Activated T-cell treated with anti-CD3 and anti-CD28 coated beads for 4 hours (primary cell): Measurements from ENCODE around the gene PIGT.
A peak's percentile ranks its signal among the peaks of the same experiment; 100 is the strongest.

Experiments
- DNase-seq: peaks from one replicate; pipeline ENCODE4 v3.0.0-alpha.2; 2020

The PIGT gene

DNA sequence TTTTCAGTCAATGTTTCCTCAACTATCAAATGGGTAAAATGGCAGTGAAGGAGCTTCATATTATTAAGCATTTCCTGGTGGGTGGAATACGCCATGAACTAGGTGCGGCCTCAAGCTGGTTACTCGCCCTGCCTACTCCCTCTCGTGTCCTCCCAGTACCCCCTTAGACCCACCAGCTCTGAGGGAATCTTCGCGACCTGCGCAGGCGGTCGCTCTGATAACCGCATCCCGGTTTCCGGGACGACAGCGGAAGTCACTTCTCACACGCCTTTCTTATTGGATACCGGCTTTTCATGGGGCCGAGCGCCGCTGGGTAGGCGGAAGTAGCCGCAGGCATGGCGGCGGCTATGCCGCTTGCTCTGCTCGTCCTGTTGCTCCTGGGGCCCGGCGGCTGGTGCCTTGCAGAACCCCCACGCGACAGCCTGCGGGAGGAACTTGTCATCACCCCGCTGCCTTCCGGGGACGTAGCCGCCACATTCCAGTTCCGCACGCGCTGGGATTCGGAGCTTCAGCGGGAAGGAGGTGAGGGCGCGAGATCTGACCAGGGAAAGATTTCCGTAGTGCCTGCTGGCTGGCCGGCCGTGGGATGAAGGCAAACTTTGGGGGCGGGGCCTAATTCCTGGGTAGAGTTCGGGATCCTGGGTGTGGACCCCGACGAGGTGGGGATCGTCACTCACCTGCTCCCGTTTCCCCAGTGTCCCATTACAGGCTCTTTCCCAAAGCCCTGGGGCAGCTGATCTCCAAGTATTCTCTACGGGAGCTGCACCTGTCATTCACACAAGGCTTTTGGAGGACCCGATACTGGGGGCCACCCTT is at the start of gene PIGT:
Gene PIGT (plus strand): TSS at position 320 of the 816 bp plus-strand sequence. CDS start 16 bp downstream, at position 336.
- DNase-seq = peak; percentile 79

DNA sequence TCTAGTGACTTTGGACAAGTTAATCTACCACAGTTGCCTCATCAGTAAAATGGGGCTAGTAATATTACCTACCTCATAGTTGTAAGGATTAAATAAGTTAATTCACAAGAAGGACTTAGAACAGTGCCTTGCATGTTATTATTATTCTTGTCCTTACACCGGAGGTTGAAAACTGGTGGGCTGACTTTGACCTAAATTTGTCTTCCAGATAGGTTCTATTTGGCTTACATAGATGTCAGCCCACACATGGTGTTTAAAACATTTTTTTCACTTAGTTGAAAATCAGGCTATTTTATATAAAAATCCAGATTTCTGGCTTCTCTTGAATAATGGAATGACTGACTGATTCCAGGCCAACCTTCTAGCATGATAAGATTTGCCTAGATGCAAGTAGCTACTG is 49.7 kb upstream of the PIGT start:
- DNase-seq = no peak

DNA sequence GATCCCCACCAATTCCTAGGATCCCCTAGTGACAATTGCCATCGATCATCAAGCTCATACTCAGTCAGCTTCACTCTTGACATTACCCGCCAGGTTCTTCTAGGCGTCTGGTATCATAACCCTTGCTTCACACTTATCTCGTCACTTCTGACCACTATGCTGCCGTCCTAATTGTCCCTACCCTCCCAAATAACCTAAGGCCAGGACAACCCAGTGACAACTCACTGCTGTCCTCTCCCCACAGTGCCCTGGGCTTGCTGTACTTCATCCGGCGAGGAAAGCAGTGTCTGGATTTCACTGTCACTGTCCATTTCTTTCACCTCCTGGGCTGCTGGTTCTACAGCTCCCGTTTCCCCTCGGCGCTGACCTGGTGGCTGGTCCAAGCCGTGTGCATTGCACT is 49.3 kb upstream of the PIGT start:
- no peak for DNase-seq

DNA sequence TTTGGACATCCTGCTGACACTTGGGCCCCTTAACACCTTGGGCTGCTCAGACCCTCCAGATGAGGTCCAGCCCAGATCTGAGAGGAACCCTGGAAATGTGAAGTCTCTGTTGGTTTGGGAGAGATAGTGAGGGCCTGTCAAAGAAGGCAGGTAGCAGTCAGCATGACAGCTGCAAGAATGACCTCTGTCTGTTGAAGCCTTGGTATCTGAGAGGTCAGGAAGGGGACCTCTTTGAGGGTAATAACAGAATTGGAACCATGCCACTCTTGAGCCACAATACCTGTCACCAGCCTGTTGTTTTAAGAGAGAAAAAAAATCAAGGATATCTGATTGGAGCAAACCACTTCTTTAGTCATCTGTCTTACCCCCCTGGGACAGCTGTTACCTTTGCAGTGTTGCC is 48.8 kb upstream of the PIGT start:
- DNase-seq = no peak

DNA sequence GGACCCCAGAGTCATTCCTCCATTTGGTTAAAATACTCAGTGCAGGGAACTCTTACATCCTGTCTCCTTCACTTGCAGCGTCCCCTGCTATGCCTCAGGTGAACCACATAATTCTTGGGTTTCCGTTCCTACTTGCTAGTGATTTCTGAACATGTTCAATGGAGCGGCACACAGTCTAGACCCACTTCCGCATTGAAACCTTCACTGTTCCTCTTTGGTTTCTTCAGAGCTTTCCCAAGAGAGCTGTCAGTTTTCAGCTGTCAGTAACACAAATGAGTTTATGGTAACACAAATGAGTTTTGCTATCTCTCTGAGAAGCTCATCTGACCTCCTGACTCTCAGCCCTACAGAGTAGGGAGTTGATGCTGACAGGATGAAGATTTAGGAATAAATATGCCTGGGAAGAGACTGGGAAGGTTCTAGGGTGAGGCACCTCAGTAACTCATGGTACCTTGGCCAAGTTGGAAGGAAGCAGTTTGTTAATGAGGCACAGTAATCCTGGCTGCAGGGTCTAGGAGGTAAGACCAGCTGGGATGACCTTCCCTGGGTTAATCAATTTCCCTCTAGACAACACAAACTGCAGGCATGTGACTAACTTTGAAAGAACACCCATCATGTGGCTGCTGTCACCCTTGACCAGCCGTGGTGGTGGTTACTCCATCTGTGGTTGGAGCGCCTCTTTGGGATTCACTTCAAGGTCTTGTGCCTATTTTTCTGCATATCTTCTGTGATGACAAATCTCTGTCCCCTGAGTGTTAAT is 47.5 kb upstream of the PIGT start:
- DNase-seq = no peak

DNA sequence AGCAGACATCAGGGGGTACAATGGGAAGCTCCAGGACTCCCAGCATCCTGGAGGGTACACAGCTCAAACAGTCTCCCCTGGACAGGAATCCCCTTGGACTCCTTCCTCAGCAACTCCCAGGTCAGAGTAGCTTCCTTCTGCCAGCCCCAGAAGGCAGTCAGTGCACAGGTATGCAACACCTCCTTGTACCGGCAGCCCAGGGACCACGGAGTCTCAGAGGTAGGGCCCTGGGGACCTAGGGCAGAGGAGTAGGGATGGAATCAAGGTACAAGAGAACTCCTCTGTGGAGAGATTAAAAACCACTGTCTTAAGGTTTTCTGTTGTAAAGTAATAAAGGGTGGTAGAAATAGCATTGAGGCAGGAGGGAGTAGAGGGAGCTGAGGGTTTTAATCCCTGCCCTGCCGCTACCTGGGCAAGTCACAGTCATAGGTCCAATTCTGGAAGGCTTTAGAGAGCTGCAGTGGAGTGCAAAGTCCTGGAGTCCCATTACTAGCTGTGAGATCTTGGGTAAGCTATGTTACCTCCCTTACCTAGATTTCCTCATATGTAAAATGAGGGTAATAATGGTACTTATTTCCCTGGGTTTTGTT is 45.3 kb upstream of the PIGT start:
- no peak for DNase-seq

DNA sequence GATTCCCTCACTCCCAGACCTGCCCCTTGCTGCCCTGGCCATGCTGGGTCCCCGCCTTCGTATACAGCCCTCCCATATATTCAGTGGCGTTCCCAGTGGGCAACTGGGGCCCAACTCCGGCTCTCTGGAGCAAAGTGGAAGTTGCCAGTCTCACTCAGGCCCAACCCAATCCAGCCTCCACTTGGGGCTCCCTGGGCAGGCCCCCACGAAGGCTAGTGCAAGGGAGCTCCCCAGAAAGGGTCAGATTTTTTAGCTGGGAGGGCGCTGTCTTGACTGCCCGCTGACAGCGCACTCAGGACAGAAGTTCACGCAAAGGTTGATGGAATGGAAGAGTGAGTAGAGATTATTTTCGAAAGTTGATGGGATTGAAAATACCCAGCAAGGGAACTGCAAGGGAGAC is 43.7 kb upstream of the PIGT start:
- DNase-seq = no peak

DNA sequence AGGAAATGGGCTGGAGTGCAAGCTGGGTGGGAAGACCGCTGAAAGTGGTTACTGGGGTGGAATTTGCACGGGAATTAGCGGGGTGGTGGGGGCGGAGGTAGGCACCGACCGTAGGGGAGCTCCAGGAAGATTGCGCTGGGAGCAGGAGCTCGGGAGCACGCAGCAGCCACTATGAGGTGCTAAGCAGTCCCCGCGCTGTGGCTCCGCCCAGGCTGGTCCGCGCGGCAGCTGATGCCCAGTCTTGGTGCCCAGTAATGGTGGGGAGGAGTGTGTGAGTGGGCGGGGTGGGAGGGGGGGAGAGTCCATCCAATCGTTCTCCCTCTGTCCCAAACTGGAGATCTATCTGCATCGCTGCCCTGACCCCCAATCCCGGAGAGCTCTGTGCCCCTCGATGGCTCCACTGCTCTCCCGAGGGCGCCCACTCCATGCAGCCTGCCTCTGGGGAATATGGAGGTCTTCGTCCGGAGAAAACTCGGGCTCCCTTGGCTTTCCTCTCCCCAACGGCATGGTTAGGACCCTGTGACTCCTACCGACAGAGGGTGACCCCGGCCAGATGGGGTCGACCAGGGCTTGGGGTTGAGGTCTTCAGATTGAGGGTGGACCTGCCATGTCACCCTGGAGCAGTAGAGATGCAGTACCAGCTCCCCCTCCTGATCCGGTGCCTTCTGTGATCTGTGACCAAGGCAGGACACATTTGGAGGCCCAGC is 43.1 kb upstream of the PIGT start:
- DNase-seq = no peak

DNA sequence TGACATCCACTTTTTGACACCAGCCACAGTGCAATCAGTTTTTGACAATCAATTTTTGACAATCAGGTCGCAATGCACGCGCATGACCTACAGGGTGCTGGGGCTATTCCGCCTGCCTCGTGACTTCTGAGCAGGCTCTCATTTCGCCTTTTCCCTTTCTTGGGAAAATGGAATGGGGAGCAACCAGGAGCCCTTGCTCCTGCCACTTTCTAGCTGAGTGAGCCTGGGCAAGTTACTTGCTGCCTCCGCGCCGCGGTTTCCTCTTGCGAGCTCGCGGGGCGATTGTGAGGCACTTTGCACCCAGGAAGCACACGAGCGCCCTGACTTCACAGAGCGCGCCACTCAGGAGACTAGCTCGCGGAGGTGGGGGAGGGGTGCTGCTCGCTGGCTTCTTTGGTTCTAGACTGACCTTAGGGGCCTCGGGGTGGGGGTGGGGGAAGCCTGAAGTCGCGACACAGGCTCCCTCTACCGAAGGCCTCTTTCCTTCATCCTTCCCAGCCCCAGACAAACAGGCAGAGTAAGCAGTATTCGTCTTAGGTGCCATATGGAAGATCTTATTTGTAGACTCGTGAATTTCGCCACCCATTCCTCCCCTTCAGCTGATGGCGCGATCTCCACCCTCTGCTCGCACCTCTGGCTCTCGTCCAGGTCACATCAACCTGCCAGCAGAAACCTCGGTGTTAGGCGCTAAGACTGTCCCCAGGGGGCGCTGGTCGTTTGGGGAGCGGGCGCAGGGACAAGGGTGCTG is 42.4 kb upstream of the PIGT start:
- DNase-seq = peak; percentile 93

DNA sequence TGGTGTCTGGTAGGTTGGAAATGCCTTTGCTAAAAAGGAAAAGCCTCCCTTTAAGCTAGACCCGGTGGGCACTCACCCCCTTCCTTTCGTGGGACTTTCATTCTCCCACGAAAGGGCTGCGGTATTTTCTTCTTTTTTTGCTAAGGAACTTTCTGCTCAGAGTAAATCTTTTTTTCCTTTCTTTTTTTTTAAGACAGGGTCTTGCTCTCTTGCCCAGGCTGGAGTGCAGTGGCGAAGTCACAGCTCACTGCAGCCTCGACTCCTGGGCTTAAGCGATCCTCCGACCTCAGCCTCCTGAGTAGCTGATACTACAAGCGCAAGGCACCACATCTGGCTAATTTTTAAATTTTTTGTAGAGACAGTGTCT is 41.9 kb upstream of the PIGT start:
- no peak for DNase-seq

DNA sequence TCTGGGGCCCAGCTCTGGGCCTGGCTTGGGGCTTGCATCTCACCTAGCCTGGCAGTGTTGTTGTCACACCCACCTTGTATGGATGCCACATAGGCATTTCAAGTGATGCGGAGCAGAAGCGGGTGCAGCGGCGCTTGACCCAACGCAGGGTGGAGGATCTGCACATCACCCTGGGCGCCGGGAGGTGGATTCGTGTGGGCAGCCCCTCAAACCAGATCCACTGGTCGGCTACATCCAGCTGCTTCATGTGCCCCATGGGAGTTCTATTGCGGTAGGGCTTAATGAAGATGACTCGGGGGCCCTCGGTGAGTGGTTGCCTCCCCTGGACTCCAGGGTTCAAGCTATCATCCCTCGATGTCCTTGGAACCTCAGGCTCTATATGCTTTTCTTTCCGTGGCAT is 41.0 kb upstream of the PIGT start:
- no peak for DNase-seq

DNA sequence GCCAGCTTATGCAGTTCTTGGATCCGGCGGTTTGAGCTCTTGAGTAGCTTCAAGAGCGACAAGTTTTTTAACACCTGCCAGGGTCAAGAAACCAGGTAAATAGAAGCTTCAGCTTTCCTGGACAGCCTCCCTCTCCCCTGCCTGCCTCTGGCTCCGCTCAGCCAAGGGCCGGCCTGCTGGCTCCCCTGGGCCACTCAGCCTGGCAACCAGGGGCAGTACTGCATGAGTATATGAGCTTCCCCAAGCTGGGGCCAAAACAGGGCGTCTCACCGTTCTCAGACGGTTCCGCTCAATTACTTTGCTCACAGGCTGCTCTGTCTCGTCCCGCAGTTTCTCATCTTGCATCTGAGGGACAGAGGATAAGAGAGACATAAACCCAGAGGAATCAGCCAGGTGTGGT is 38.7 kb upstream of the PIGT start:
- no peak for DNase-seq

DNA sequence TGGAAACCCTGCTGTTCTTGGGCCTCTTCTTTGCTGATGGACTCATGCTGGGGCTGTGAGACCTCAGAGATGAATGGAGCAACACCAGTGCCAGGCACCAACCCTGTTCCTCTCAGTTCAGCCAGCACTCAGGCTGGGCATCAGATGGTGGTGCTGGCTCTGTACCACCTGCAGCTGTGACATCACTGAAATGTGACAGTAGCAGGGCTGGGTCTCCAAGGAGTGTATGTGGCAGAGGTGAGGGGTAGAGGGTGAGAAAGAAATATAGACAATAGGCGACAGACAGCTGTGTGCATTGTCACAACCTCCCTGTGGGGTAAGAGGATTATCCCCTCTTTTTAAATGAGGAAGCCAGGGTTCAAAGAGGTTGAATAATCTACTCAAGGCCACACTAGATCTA is 37.8 kb upstream of the PIGT start, which contains the start of gene TP53TG5:
Gene TP53TG5 (minus strand): TSS at position 135 of the 400 bp plus-strand sequence. CDS start 89 bp downstream, at position 46.
- DNase-seq = no peak

DNA sequence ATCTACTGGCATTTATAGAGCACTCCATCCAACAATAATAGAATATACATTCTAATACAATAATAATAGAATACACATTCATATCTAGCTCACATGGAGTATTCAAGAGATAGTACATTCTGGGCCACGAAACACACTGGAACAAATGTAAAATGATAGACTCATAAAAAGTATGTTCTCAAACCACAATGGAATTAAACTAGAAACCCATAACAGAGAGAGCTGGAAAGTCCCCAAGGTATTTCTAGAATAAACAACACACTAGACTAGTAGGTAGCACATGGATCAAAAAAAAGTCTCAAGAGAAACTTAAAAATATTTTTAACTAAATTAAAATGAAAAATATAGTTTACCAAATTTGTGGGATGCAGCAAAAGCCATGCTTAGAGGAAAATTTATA is 28.7 kb upstream of the PIGT start:
- no peak for DNase-seq

DNA sequence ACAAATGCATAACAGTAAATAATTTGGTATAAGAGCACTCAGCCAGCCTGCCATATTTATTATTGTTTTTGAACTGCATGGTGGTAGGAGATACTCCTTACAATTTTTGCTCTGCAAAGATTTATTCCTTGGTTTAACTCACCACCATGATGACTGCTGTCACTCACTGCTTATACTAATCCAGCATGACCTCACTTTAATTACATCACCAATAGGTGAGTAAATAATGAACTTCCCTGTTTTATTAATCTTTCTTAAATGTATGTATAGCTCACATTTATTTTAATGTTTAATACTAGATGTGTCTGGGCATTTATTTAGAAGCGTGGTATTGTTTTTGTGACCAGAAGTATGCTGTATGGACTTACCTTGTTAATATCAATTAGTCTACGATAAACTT is 25.0 kb upstream of the PIGT start:
- no peak for DNase-seq

DNA sequence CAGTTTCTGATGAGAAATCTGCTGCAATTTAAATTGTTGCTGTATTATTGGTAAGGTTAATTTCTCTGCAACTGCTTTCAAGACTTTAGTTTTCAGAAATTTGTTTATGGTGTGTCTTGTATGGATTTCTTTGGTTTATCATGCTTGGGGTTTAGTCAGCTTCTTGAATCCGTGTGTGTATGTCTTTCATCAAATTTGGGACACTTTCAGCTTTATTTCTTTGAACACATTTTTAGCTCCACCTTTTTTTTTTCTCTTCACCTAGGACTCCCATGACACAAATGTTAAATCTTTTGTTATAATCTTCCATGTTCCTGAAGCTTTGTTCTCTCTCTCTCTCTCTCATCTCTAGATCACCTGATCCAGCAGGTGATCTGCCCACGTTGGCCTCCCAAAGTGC is 24.4 kb upstream of the PIGT start:
- no peak for DNase-seq

DNA sequence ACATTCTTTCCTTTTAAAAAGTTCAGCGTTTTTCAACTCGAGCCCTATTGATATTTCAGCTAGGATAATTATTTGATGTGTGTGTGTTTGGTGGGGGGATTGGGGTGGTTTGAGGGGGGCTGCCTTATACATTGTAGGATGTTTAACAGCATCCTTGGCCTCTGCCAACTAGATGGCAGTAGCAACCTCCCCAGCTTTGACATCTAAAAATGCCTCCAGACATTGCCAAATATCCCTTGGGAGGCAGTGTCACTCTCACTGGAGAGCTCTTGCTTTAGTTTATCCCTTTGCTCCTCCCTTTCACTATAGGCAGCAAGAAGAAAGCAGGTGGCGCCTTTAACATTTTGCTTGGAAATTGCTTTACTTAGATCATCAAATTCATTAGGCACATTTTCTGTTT is 23.2 kb upstream of the PIGT start:
- no peak for DNase-seq

DNA sequence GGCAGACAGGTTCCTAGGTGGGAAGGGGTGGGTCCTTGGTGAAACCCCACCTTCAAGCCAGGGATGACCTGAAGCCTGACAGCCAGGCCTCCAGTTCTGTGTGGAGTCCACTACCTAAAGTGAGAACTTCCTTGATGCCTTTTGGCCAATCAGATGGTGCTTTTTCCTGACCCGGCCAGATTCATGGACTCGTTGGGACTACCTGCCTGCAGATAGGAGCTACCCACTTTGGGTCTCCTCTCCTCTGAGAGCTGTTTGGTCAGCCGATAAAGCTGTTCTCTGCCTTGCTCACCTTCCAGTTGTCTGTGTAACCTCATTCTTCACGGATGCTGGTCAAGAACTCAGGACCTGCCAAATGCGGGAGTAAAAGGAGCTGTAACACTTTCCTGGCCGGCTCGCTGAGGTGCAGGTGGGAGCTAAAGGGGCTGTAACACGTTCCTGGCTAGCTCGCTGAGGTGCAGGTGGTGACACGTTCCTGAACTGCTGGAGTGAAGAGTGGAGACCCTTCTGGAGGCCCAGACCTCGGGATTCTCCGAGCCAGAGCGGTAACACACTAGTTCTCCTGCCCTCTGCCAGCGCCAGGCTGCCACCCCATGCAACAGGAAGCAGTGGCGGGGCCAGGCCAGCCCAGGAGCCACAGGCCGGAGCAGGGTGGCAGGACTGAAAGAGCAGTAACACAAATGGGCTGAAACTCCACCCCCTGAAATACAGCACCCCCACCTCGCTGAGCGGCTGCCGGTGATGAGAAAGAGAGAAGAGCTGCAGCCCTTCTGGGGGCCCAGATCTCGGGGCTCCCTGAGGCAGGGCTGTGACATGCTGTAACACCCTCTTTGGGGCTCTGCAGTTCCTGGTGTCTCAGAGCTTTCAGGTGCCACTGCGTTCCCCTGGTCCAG is 21.5 kb upstream of the PIGT start:
- no peak for DNase-seq

DNA sequence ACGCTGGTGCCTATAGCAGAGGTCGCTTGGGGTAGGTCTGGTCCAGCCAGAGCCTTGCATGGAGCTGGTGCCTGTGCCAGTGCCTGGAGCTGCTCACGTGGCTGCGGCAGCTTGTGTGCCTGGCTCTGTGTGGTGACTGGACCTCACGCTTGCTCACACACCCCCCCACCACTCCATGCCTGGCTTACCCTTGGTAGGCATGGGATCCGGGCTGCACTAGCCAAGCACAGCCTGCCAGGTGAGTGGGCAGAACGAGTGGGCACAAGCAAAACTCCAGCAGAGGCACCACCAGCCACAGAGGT is 20.9 kb upstream of the PIGT start:
- no peak for DNase-seq

DNA sequence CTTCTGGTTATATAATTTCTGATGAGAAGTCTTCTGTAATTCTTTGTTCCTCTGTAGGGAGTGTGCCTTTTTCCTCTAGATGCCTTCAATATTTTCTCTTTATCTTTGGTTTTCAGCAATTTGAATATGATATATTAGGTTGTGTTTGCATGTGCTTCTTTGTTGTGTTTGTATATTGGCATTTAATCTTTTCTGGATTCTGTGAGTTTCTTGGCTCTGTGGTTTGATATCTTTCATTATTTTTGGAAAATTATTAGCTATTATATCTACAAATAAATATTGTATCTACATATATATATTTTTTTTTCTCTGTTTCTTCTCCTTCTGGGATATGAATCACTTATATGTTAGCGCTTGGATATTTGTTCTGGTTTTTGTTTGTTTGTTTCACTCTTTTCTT is 16.9 kb upstream of the PIGT start:
- no peak for DNase-seq

DNA sequence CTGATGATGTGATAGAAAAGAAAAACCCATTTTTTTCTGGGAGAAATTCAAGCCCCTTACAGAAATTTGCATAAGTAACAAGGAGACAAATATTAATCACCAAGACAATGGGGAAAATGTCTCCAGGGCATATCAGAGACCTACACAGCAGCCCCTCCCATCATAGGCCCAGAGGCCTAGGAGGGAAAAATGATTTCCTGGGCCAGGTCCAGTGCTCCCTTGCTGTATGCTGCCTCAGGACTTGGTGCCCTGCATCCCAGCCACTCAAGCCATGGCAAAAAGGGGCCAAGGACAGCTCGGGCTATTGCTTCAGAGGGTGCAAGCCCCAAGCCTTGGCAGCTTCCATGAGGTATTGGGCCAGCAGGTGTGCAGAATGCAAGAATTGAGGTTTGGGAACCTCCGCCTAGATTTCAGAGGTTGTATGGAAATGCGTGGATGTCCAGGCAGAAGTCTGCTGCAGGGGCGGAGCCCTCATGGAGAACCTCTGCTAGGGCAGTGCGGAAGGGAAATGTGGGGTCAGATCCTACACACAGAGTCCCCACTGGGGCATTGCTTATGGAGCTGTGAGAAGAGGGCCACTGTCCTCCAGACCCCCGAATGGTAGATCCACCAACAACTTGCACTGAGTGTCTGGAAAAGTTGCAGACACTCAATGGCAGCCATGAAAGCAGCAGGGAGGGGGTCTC is 15.5 kb upstream of the PIGT start:
- DNase-seq = no peak
